HFFc6 (cell line): ENCODE measurements around the gene MPZL1. TPM values are rescaled to one million over a fixed set of nuclear protein-coding genes. Genes with fewer than 3 reads are reported as not detected.

ENCODE experiments used
- DNase-seq: peaks from one replicate; pipeline ENCODE4 v3.0.0-alpha.2; 2018
- H3K27ac Mint-ChIP-seq: 2 replicates; pipeline ENCODE4 v1.8.0; 2020; ENCODE audit warnings: mild to moderate bottlenecking, mixed read lengths
- H3K27me3 Mint-ChIP-seq: 2 replicates; pipeline ENCODE4 v1.8.0; 2021; ENCODE audit warnings: mild to moderate bottlenecking, moderate library complexity, mixed read lengths; ENCODE audit not compliant: insufficient read depth
- H3K36me3 Mint-ChIP-seq: 2 replicates; pipeline ENCODE4 v1.8.0; 2021; ENCODE audit warnings: low read depth, mixed read lengths
- H3K4me1 Mint-ChIP-seq: 2 replicates; pipeline ENCODE4 v1.8.0; 2020; ENCODE audit warnings: low read depth, mixed read lengths
- H3K4me3 Mint-ChIP-seq: 2 replicates; pipeline ENCODE4 v1.8.0; 2020; ENCODE audit warnings: mild to moderate bottlenecking, moderate library complexity, mixed read lengths
- H3K9me3 Mint-ChIP-seq: 2 replicates; pipeline ENCODE4 v1.8.0; 2020; ENCODE audit warnings: mild to moderate bottlenecking, mixed read lengths
- CTCF ChIP-seq: fragments of 200-600 bp; sonication (generic); IDR thresholded peaks from 2 replicates; pipeline ENCODE4 v1.5.0; 2021; ENCODE audit warnings: antibody characterized with exemption, mild to moderate bottlenecking
- total RNA-seq, 6 experiments: library from RNA; stranded (reverse); fragmentation: NEBNext Ultra II Directional; extraction: Animal tissue kit (Norgen Biotek cat#: 25700); gene quantifications; 2 replicates in 1 of 6; 3 replicates in 5 of 6; pipeline ENCODE4 v1.2.3, GENCODE V29; 2021

The MPZL1 gene
- total RNA-seq, 6 experiments from 2014 or later: 147 to 188 (median 183) TPM

GRCh38 chr1:167808104-167808503, 86.3 kb downstream of the MPZL1 start:
- peak overlapping the region; percentile 59 for H3K27ac Mint-ChIP-seq
- H3K4me1 Mint-ChIP-seq: peaks cover 55% of the 10 kb centered on the region
- peaks cover 2% of the 10 kb centered on the region; the same call in 1 of the 2 replicates for H3K27me3 Mint-ChIP-seq
- no peak overlapping the region for H3K4me3 Mint-ChIP-seq
- H3K9me3 Mint-ChIP-seq: no peaks in the 10 kb centered on the region; the same call in 1 of the 2 replicates
- peaks cover 18% of the 10 kb centered on the region for H3K36me3 Mint-ChIP-seq
- DNase-seq: peak; percentile 71
- TF ChIP-seq CTCF: no peak

- H3K4me3 Mint-ChIP-seq: no peak overlapping the region
- no peaks in the 10 kb centered on the region; the same call in 1 of the 2 replicates for H3K27me3 Mint-ChIP-seq
- no peak for DNase-seq
- no peak for TF ChIP-seq CTCF
- peak overlapping the region; percentile 59 for H3K27ac Mint-ChIP-seq
- no peaks in the 10 kb centered on the region; the same call in 1 of the 2 replicates for H3K9me3 Mint-ChIP-seq
- H3K36me3 Mint-ChIP-seq: peaks cover 21% of the 10 kb centered on the region
- peaks cover 50% of the 10 kb centered on the region for H3K4me1 Mint-ChIP-seq
Observed at GRCh38 chr1:167808690-167809089, 86.9 kb downstream of the MPZL1 start.

- no peak for TF ChIP-seq CTCF
- H3K36me3 Mint-ChIP-seq: peaks cover 41% of the 10 kb centered on the region
- no peak overlapping the region for H3K4me3 Mint-ChIP-seq
- H3K27ac Mint-ChIP-seq: no peak overlapping the region
- H3K4me1 Mint-ChIP-seq: peaks cover 35% of the 10 kb centered on the region
- H3K27me3 Mint-ChIP-seq: no peaks in the 10 kb centered on the region
- H3K9me3 Mint-ChIP-seq: peaks cover 18% of the 10 kb centered on the region
- no peak for DNase-seq
Observed at GRCh38 chr1:167812972-167813371, 91.2 kb downstream of the MPZL1 start.

GRCh38 chr1:167815650-167816049, 93.9 kb downstream of the MPZL1 start:
- H3K9me3 Mint-ChIP-seq: peaks cover 18% of the 10 kb centered on the region
- peaks cover 45% of the 10 kb centered on the region for H3K4me1 Mint-ChIP-seq
- H3K27ac Mint-ChIP-seq: peak overlapping the region; percentile 62; the same call in 1 of the 2 replicates

GRCh38 chr1:167819849-167820683, 98.3 kb downstream of the MPZL1 start:
- TF ChIP-seq CTCF: no peak
- peaks cover 10% of the 10 kb centered on the region for H3K9me3 Mint-ChIP-seq
- no peaks in the 10 kb centered on the region; the same call in 1 of the 2 replicates for H3K27me3 Mint-ChIP-seq
- H3K36me3 Mint-ChIP-seq: peaks cover 27% of the 10 kb centered on the region
- peak overlapping the region; percentile 98 for H3K27ac Mint-ChIP-seq
- H3K4me3 Mint-ChIP-seq: peak overlapping the region; percentile 73
- H3K4me1 Mint-ChIP-seq: peaks cover 65% of the 10 kb centered on the region
- DNase-seq: peak; percentile 98

More at GRCh38 chr1:167815650-167816049, 93.9 kb downstream of the MPZL1 start:
- DNase-seq: no peak
- H3K36me3 Mint-ChIP-seq: peaks cover 41% of the 10 kb centered on the region
- no peak for TF ChIP-seq CTCF
- H3K4me3 Mint-ChIP-seq: no peak overlapping the region
- H3K27me3 Mint-ChIP-seq: no peaks in the 10 kb centered on the region; the same call in 1 of the 2 replicates
